DND-41 (cell line): ENCODE measurements around the gene RFNG.

Experiments
- ATAC-seq: fragments of 200-7000 bp; cut with Tn5 transposase; 3 replicates; pipeline ENCODE4 v1.9.1; 2021; ENCODE audit warnings: low read depth; ENCODE audit not compliant: insufficient read depth
- DNase-seq: peaks from one replicate; pipeline ENCODE4 v3.0.0-alpha.2; 2020
- H2AFZ ChIP-seq: 2 replicates; pipeline ENCODE4 v1.6.0; 2012; ENCODE audit warnings: low read depth, low read length
- H3K27ac ChIP-seq: 2 replicates; pipeline ENCODE4 v1.5.1; 2012; ENCODE audit warnings: low read length, inconsistent platforms
- H3K27me3 ChIP-seq: fragments of 200-600 bp; sonication (generic); 2 replicates; pipeline ENCODE4 v1.6.0; 2012; ENCODE audit warnings: low read length, mild to moderate bottlenecking, inconsistent platforms; ENCODE audit not compliant: insufficient read depth, poor library complexity
- H3K36me3 ChIP-seq: 2 replicates; pipeline ENCODE4 v1.5.1; 2012; ENCODE audit warnings: low read length, inconsistent platforms; ENCODE audit not compliant: insufficient read depth
- H3K4me1 ChIP-seq: 2 replicates; pipeline ENCODE4 v1.5.1; 2012; ENCODE audit warnings: mild to moderate bottlenecking, low read length; ENCODE audit not compliant: insufficient read depth
- H3K4me2 ChIP-seq: 2 replicates; pipeline ENCODE4 v1.6.0; 2012; ENCODE audit warnings: mild to moderate bottlenecking, moderate library complexity, low read length, inconsistent platforms; ENCODE audit not compliant: insufficient read depth
- H3K4me3 ChIP-seq, 2 experiments: fragments of 200-600 bp in 1 of 2; shearing (Covaris generic) in 1 of 2; 2 replicates each; pipeline ENCODE4 v1.5.1; 2012 to 2016; ENCODE audit warnings: inconsistent platforms in 2 of 2, low read length in 2 of 2, mild to moderate bottlenecking in 2 of 2, low read depth in 1 of 2, moderate library complexity in 1 of 2
- H3K79me2 ChIP-seq: 2 replicates; pipeline ENCODE4 v1.6.0; 2012; ENCODE audit warnings: low read length, inconsistent platforms; ENCODE audit not compliant: insufficient read depth
- H3K9ac ChIP-seq: 2 replicates; pipeline ENCODE4 v1.6.0; 2012; ENCODE audit warnings: low read depth, mild to moderate bottlenecking, inconsistent platforms, low read length, moderate library complexity
- H3K9me3 ChIP-seq: 2 replicates; pipeline ENCODE4 v1.5.1; 2012; ENCODE audit warnings: low read length, moderate library complexity, mild to moderate bottlenecking, inconsistent platforms; ENCODE audit not compliant: insufficient read depth, severe bottlenecking
- H4K20me1 ChIP-seq: 2 replicates; pipeline ENCODE4 v1.6.0; 2012; ENCODE audit warnings: low read length; ENCODE audit not compliant: insufficient read depth
- CTCF ChIP-seq: IDR thresholded peaks from 2 replicates; pipeline ENCODE4 v1.5.1; 2012; ENCODE audit warnings: borderline replicate concordance, low read length, moderate library complexity, mild to moderate bottlenecking; ENCODE audit not compliant: poor library complexity, severe bottlenecking; ENCODE audit errors: extremely low read depth
- EZH2 ChIP-seq: IDR thresholded peaks from 3 replicates; pipeline ENCODE4 v1.6.1; 2012; ENCODE audit warnings: borderline replicate concordance, low read depth, mild to moderate bottlenecking, moderate library complexity, low read length, inconsistent platforms; ENCODE audit not compliant: severe bottlenecking

RFNG gene

DNA sequence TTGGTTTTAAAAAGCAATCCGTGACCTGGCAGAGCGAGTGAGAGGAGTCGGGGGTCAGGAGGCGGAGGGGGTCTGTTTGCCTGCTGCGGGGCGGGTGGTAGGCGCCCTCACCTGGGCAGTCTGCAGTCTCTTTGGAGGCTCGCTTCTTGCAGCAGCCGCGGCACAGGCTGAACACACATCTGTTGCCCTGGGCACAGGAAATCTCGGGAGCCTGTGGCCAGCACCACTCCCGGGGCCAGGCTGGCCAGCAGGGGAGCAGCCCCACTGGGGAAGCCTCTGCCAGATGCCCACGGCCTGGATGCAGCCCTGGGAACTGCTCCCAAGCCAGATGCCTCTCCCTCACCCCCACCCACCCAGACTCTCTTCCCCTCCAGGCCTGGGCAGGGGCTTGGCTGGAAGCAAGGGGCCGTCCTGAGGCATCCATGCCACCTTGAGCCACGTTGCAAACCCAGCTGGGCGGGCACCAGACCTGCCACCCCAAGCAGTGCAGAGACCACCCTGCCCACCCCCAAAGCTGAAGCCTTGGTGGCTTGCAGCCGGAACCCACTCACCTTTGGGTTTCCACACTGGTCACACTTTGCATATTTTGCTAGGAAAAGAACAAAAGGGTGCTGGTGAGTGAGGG, 6.7 kb upstream of the RFNG start:
- peak; percentile 8 for DNase-seq
- Histone ChIP-seq H3K79me2 (peaks cover 19% of the 10 kb centered on the region), H2AFZ (no peak overlapping the region), H3K4me2 (no peak overlapping the region), H3K4me3 (no peak overlapping the region), H4K20me1 (peaks cover 68% of the 10 kb centered on the region), H3K36me3 (peaks cover 98% of the 10 kb centered on the region), H3K4me1 (peaks cover 32% of the 10 kb centered on the region), H3K27ac (no peak overlapping the region), H3K9ac (no peak overlapping the region), H3K9me3 (no peaks in the 10 kb centered on the region), H3K27me3 (no peaks in the 10 kb centered on the region)
- ATAC-seq: no peak
- no peak for TF ChIP-seq EZH2

DNA sequence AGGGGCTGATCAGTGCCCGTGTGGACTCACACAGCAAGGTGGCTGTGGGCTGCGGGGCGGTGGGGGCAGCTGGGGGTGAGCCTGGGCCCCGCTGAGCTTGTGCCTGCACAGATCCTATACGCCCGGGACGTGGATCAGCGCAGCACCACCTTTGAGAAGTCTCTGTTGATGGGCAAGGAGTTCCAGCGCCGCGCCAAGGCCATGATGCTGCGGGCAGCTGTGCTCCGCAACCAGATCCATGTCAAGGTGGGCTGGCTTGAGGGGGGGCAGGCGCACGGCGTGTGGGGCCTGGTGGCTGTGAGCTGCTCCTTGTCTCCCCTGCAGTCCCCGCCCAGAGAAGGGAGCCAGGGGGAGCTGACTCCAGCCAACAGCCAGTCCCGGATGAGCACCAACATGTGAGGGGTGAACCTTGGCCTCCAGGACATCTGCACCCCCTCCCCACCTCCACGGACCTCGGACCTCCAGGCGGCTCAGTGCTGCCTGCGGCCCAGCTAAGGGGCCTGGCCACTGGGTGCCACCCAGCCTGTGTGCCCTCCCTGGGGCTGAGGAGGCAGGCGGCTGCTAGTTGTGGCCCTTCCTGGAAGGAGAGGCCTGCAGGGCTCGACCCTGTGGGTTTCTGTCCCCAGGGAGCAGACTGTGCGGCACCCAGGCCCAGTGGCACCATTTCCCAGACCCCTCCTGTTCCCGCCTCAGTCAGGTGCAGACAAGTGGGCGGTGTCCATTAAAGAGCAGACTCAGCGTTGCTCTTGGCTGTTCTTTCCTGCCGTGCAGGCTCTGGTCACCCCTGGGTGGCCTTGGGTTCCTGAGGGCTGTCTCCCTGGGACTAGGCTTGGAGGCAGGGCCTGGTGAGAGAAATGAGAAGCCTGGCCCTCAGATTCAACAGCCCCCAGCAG, 5.4 kb upstream of the RFNG start:
- H3K36me3 ChIP-seq: peaks cover 91% of the 10 kb centered on the region
- peaks cover 75% of the 10 kb centered on the region for H4K20me1 ChIP-seq
- no peak overlapping the region for H2AFZ ChIP-seq
- H3K79me2 ChIP-seq: peaks cover 30% of the 10 kb centered on the region
- H3K4me1 ChIP-seq: peaks cover 30% of the 10 kb centered on the region
- no peak overlapping the region for H3K4me3 ChIP-seq
- H3K27ac ChIP-seq: no peak overlapping the region
- H3K27me3 ChIP-seq: no peaks in the 10 kb centered on the region
- no peaks in the 10 kb centered on the region for H3K9me3 ChIP-seq
- ATAC-seq (peak; percentile 4; the same call in 1 of the 3 replicates), DNase-seq (peak; percentile 15)
- TF ChIP-seq EZH2: no peak
- no peak for TF ChIP-seq CTCF
- no peak overlapping the region for H3K4me2 ChIP-seq
- H3K9ac ChIP-seq: no peak overlapping the region

DNA sequence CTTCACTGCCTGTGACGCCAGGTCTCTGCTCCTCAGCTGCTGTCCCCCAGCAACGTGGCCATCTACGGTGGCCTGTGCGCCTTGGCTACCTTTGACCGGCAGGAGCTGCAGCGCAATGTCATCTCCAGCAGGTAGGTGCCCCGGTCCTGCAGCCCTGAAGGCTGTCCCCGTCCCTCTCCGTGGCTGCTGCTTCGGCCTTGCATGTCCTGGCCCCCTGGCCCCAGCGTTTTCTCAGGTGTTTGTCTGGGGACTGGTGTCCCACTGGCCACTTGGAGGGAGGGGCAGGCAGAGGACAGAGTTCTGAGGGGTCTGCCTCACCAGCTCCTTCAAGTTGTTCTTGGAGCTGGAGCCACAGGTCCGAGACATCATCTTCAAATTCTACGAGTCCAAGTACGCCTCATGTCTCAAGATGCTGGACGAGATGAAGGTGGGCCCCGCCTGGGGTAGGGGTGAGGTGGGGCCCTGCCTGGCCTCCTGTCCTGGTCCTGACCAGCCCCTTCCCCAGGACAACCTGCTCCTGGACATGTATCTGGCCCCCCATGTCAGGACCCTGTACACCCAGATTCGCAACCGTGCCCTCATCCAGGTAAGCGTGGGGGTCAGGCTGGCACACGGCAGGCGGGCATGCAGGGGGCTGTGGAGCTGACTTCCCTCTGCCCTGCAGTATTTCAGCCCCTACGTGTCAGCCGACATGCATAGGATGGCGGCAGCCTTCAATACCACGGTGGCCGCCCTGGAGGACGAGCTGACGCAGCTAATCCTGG, 4.5 kb upstream of the RFNG start:
- Histone ChIP-seq H4K20me1 (peaks cover 69% of the 10 kb centered on the region), H3K27ac (no peak overlapping the region), H3K36me3 (peaks cover 84% of the 10 kb centered on the region), H2AFZ (no peak overlapping the region), H3K4me3 (no peak overlapping the region), H3K4me1 (peaks cover 30% of the 10 kb centered on the region), H3K4me2 (no peak overlapping the region), H3K27me3 (no peaks in the 10 kb centered on the region), H3K9ac (no peak overlapping the region), H3K79me2 (peaks cover 33% of the 10 kb centered on the region), H3K9me3 (no peaks in the 10 kb centered on the region)
- DNase-seq: peak; percentile 6
- no peak for ATAC-seq
- TF ChIP-seq EZH2 (no peak), CTCF (no peak)
